A673 (cell line): Measurements from ENCODE around the gene MDGA2.

ENCODE experiments used
- EZH2 ChIP-seq: fragments of 200-600 bp; sonication (generic); IDR thresholded peaks from 2 replicates; pipeline ENCODE4 v1.6.1; 2017; ENCODE audit warnings: borderline replicate concordance, low read depth, mild to moderate bottlenecking, mixed read lengths, antibody characterized with exemption, low read length; ENCODE audit not compliant: poor library complexity, severe bottlenecking
- TF ChIP-seq, protein P1 (sequence below): fragments of 300-800, 200-600 bp; sonication (generic); conservative IDR thresholded peaks from 2 replicates; pipeline ENCODE4 v1.5.1; 2017; ENCODE audit warnings: low read depth, mild to moderate bottlenecking, antibody characterized with exemption, low read length, moderate library complexity, mixed read lengths

DNA sequence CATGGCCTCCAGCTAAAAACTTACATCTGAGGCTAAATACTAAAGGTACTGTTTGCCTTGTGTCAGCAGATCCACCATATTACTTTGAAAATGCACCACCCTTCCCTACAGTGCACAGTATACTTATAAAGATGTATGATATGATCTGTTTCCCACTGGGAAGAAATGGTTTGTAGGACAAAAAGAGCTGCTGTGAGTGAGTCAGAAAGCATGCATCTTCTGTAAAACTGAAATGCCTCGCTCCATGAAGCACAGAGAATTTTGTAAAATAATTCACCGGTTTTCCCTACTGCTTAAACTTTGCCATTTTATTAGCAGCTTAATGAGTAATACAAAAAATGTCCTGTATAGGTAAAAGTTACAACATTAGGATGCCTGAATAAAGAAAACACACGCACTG lies 68.8 kb downstream of the MDGA2 start:
- TF ChIP-seq, protein P1, sequence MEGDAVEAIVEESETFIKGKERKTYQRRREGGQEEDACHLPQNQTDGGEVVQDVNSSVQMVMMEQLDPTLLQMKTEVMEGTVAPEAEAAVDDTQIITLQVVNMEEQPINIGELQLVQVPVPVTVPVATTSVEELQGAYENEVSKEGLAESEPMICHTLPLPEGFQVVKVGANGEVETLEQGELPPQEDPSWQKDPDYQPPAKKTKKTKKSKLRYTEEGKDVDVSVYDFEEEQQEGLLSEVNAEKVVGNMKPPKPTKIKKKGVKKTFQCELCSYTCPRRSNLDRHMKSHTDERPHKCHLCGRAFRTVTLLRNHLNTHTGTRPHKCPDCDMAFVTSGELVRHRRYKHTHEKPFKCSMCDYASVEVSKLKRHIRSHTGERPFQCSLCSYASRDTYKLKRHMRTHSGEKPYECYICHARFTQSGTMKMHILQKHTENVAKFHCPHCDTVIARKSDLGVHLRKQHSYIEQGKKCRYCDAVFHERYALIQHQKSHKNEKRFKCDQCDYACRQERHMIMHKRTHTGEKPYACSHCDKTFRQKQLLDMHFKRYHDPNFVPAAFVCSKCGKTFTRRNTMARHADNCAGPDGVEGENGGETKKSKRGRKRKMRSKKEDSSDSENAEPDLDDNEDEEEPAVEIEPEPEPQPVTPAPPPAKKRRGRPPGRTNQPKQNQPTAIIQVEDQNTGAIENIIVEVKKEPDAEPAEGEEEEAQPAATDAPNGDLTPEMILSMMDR = no peak
- no peak for TF ChIP-seq EZH2
